H1 (cell line): ENCODE measurements around the gene DPYD. TPM values are rescaled to one million over a fixed set of nuclear protein-coding genes. Genes with fewer than 3 reads are reported as not detected.

Experiments
- CTCF ChIA-PET: fragments of 300-600 bp; sonication (Branson Sonifier 250); formaldehyde crosslinking; loops from one replicate; lab custom pipeline; 2021; ENCODE audit not compliant: partially characterized antibody; lab: Charles Lee
- POLR2A ChIA-PET: fragments of 300-600 bp; sonication (Branson Sonifier 250); formaldehyde crosslinking; loops from one replicate; lab custom pipeline; 2021; ENCODE audit warnings: inconsistent platforms; ENCODE audit not compliant: partially characterized antibody; lab: Charles Lee
- DNase-seq, 2 experiments: peaks; one replicate each; pipeline versions ENCODE4 v3.0.0 to v3.0.0-alpha.2; 2010 to 2022; ENCODE audit warnings: low spot score in 2 of 2, low read depth in 1 of 2, mixed read lengths in 1 of 2
- FAIRE-seq: peaks from 2 replicates; lab custom pipeline; 2011; peaks lifted over from hg19 to GRCh38; lab: Jason Lieb, UNC
- H2AFZ ChIP-seq: 2 replicates; pipeline ENCODE4 v1.8.1; 2012; ENCODE audit warnings: low read length, inconsistent platforms
- H2AK5ac ChIP-seq: 2 replicates; pipeline ENCODE4 v1.6.1; 2013; ENCODE audit warnings: low read depth, low read length
- H2BK120ac ChIP-seq: replicated peaks from 2 replicates; pipeline ENCODE3; 2013; ENCODE audit warnings: low read depth, low read length, inconsistent platforms
- H2BK12ac ChIP-seq: 2 replicates; pipeline ENCODE4 v1.6.1; 2013; ENCODE audit warnings: low read depth, low read length
- H2BK15ac ChIP-seq: 2 replicates; pipeline ENCODE4 v1.6.1; 2013; ENCODE audit warnings: low read length
- H2BK20ac ChIP-seq: 2 replicates; pipeline ENCODE4 v1.6.1; 2013; ENCODE audit warnings: low read length
- H2BK5ac ChIP-seq: 2 replicates; pipeline ENCODE4 v1.6.1; 2013; ENCODE audit warnings: low read depth, low read length
- H3K14ac ChIP-seq: 2 replicates; pipeline ENCODE4 v1.6.1; 2013; ENCODE audit warnings: inconsistent platforms; ENCODE audit not compliant: insufficient read length
- H3K18ac ChIP-seq: 2 replicates; pipeline ENCODE4 v1.6.1; 2013; ENCODE audit warnings: low read length; ENCODE audit errors: extremely low read depth
- H3K23ac ChIP-seq: 2 replicates; pipeline ENCODE4 v1.6.1; 2013; ENCODE audit warnings: inconsistent platforms; ENCODE audit not compliant: insufficient read length
- H3K23me2 ChIP-seq: 2 replicates; pipeline ENCODE4 v1.6.1; 2013; ENCODE audit warnings: low read depth, low read length
- H3K27ac ChIP-seq: 2 replicates; pipeline ENCODE4 v1.6.1; 2011; ENCODE audit warnings: low read depth, low read length, inconsistent platforms
- H3K27me3 ChIP-seq, 4 experiments: replicated peaks in 1 of 4; 1 replicate in 1 of 4; 2 replicates in 3 of 4; pipeline versions ENCODE4 v1.6.1 to v1.8.1; 2011 to 2013; ENCODE audit warnings: low read length in 3 of 4, mild to moderate bottlenecking in 3 of 4, inconsistent platforms in 2 of 4, mixed read lengths in 2 of 4, moderate library complexity in 1 of 4; ENCODE audit not compliant: control insufficient read depth in 3 of 4, insufficient read depth in 3 of 4; ENCODE audit errors: extremely low read depth in 1 of 4
- H3K36me3 ChIP-seq, 4 experiments: 2 replicates each; pipeline versions ENCODE4 v1.6.1 to v1.8.1; 2011 to 2013; ENCODE audit warnings: mild to moderate bottlenecking in 4 of 4, low read length in 3 of 4, moderate library complexity in 2 of 4, control low read depth in 1 of 4, inconsistent platforms in 1 of 4; ENCODE audit not compliant: insufficient read depth in 4 of 4, control insufficient read depth in 2 of 4
- H3K4ac ChIP-seq: replicated peaks from 2 replicates; pipeline ENCODE3; 2013; ENCODE audit warnings: low read length, low read depth, mixed read lengths, inconsistent platforms; ENCODE audit not compliant: insufficient read length
- H3K4me1 ChIP-seq, 4 experiments: replicated peaks in 1 of 4; 1 replicate in 1 of 4; 2 replicates in 3 of 4; pipeline versions ENCODE4 v1.6.1 to v1.8.1; 2011 to 2013; ENCODE audit warnings: low read length in 3 of 4, inconsistent platforms in 2 of 4, mixed read lengths in 1 of 4; ENCODE audit not compliant: insufficient read depth in 4 of 4, control insufficient read depth in 3 of 4
- H3K4me2 ChIP-seq, 2 experiments: 2 replicates each; pipeline versions ENCODE4 v1.6.1 to v1.8.1; 2011 to 2013; ENCODE audit warnings: low read depth in 2 of 2, low read length in 2 of 2, control low read depth in 1 of 2, inconsistent platforms in 1 of 2, mild to moderate bottlenecking in 1 of 2; ENCODE audit not compliant: insufficient read depth in 1 of 2
- H3K4me3 ChIP-seq, 4 experiments: fragments of 200-600, 300-600 bp in 1 of 4; sonication (generic), shearing (Covaris generic), sonication (Bioruptor Twin) in 1 of 4; 2 replicates each; pipeline versions ENCODE4 v1.5.1 to v1.8.1; 2011 to 2016; ENCODE audit warnings: low read length in 4 of 4, low read depth in 3 of 4, control low read depth in 2 of 4, inconsistent platforms in 2 of 4, mild to moderate bottlenecking in 2 of 4, mixed read lengths in 1 of 4, moderate library complexity in 1 of 4; ENCODE audit not compliant: insufficient read depth in 2 of 4; ENCODE audit errors: extremely low read depth in 1 of 4
- H3K56ac ChIP-seq: replicated peaks from 2 replicates; pipeline ENCODE3; 2013; ENCODE audit warnings: low read depth, mild to moderate bottlenecking, mixed read lengths, low read length, inconsistent platforms; ENCODE audit not compliant: insufficient read length
- H3K79me1 ChIP-seq: 2 replicates; pipeline ENCODE4 v1.6.1; 2013; ENCODE audit warnings: low read depth, low read length, control low read depth
- H3K79me2 ChIP-seq, 2 experiments: 2 replicates each; pipeline versions ENCODE4 v1.6.1 to v1.8.1; 2012 to 2013; ENCODE audit warnings: low read length in 2 of 2, mild to moderate bottlenecking in 2 of 2, inconsistent platforms in 1 of 2; ENCODE audit not compliant: insufficient read depth in 2 of 2, control insufficient read depth in 1 of 2
- H3K9ac ChIP-seq, 4 experiments: replicated peaks in 1 of 4; 1 replicate in 1 of 4; 2 replicates in 3 of 4; pipeline versions ENCODE4 v1.6.1 to v1.8.1; 2011 to 2013; ENCODE audit warnings: low read depth in 3 of 4, low read length in 3 of 4, control low read depth in 2 of 4, mild to moderate bottlenecking in 2 of 4, moderate library complexity in 2 of 4, inconsistent platforms in 1 of 4; ENCODE audit errors: extremely low read depth in 1 of 4
- H3K9me3 ChIP-seq, 2 experiments: 2 replicates each; pipeline versions ENCODE4 v1.6.1 to v1.8.1; 2012 to 2013; ENCODE audit warnings: mild to moderate bottlenecking in 2 of 2, moderate library complexity in 2 of 2, control low read depth in 1 of 2, inconsistent platforms in 1 of 2, low read depth in 1 of 2, low read length in 1 of 2, mixed read lengths in 1 of 2; ENCODE audit not compliant: insufficient read depth in 2 of 2
- H4K20me1 ChIP-seq, 2 experiments: replicated peaks in 1 of 2; 2 replicates each; pipeline versions ENCODE3 to v1.8.1; 2011 to 2013; ENCODE audit warnings: inconsistent platforms in 2 of 2, low read length in 2 of 2, mild to moderate bottlenecking in 1 of 2; ENCODE audit not compliant: insufficient read depth in 2 of 2, control insufficient read depth in 1 of 2
- H4K5ac ChIP-seq: 2 replicates; pipeline ENCODE4 v1.6.1; 2013; ENCODE audit warnings: low read length, low read depth, mixed read lengths, inconsistent platforms; ENCODE audit not compliant: insufficient read length
- H4K8ac ChIP-seq: 2 replicates; pipeline ENCODE4 v1.8.0; 2013; ENCODE audit warnings: mild to moderate bottlenecking, moderate library complexity, low read length, inconsistent platforms; ENCODE audit not compliant: insufficient read depth; ENCODE audit errors: extremely low read depth
- H4K91ac ChIP-seq: replicated peaks from 2 replicates; pipeline ENCODE3; 2013; ENCODE audit warnings: low read length, mixed read lengths, inconsistent platforms; ENCODE audit not compliant: insufficient read length
- KDM5A ChIP-seq: fragments of 200-600 bp; IDR thresholded peaks from 2 replicates; pipeline ENCODE4 v1.7.1; 2012; ENCODE audit warnings: mild to moderate bottlenecking, low read length, inconsistent platforms, mixed read lengths
- RBBP5 ChIP-seq: IDR thresholded peaks from 2 replicates; pipeline ENCODE4 v1.7.1; 2012; ENCODE audit warnings: low read depth, mild to moderate bottlenecking, inconsistent platforms, low read length, moderate library complexity, borderline replicate concordance
- SP1 ChIP-seq: IDR thresholded peaks from 2 replicates; pipeline ENCODE4 v1.6.1; 2011; ENCODE audit warnings: low read depth, low read length
- TAF1 ChIP-seq: IDR thresholded peaks from 2 replicates; pipeline ENCODE4 v1.6.1; 2011; ENCODE audit warnings: mild to moderate bottlenecking, low read depth, low read length
- polyA plus RNA-seq, 7 experiments: library from polyadenylated mRNA; depleted of rRNA in 3 of 7; stranded (reverse) in 5 of 7; unstranded in 2 of 7; fragments of >200 nt in 5 of 7; fragments of 200-250 nt in 2 of 7; gene quantifications; 1 replicate in 5 of 7; 2 replicates in 1 of 7; 4 replicates in 1 of 7; pipeline versions ENCODE4 v1.2.1 to v1.2.3, GENCODE V29; 2011 to 2013; ENCODE audit warnings: missing spikeins in 2 of 7, mixed read lengths in 2 of 7
- total RNA-seq: library from RNA; stranded (reverse); fragmentation: NEBNext Ultra II Directional; extraction: Animal tissue kit (Norgen Biotek cat#: 25700); gene quantifications from 2 replicates; pipeline ENCODE4 v1.2.1, GENCODE V29; 2021
- TF ChIP-seq, protein P1 (sequence below): IDR thresholded peaks from 2 replicates; pipeline ENCODE4 v1.6.1; 2012; ENCODE audit warnings: inconsistent platforms

The DPYD gene
- total and polyA plus RNA-seq, 2 of the 8 experiments (the other 6 are each of a cell fraction or from before 2014, with no cell fraction given): 0.29 to 0.73 TPM

DNA sequence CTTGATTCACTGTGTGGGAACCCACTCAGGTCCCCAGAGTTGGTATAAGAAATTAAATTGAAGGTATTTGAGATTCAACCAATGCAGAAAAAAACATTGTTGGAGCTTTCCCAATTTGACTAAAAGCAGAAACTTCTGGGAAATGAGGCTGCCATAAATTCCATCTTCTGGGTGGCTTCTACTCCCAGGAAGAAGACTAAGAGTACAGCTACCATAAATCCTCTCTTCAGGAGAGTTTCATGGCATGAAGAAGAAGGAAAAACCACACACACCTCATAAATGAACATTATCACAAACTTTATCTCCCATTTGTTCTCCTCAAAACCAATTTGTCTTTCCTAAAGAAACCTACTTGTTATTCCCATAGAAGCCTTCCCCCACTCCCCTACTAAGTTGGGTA, 283.9 kb downstream of the DPYD start:
- H3K4me2 ChIP-seq: no peak overlapping the region
- no peak overlapping the region for H4K91ac ChIP-seq
- H3K27me3 ChIP-seq: no peaks in the 10 kb centered on the region
- H3K4ac ChIP-seq: no peak overlapping the region
- H3K27ac ChIP-seq: no peak overlapping the region
- H3K4me3 ChIP-seq: no peak overlapping the region
- H2AFZ ChIP-seq: no peak overlapping the region
- H2BK12ac ChIP-seq: no peak overlapping the region
- no peak overlapping the region for H3K9ac ChIP-seq
- no peak overlapping the region for H2BK5ac ChIP-seq
- no peak for FAIRE-seq
- H4K20me1 ChIP-seq: no peaks in the 10 kb centered on the region
- H2BK15ac ChIP-seq: no peak overlapping the region
- no peaks in the 10 kb centered on the region for H3K9me3 ChIP-seq
- H3K23me2 ChIP-seq: no peaks in the 10 kb centered on the region
- no peaks in the 10 kb centered on the region for H3K79me2 ChIP-seq
- H3K79me1 ChIP-seq: no peaks in the 10 kb centered on the region
- no peak for DNase-seq
- POLR2A ChIA-PET: no interaction called here
- TF ChIP-seq SP1: no peak
- TF ChIP-seq KDM5A: no peak
- TF ChIP-seq TAF1: no peak
- no peak for TF ChIP-seq RBBP5
- TF ChIP-seq, protein P1, sequence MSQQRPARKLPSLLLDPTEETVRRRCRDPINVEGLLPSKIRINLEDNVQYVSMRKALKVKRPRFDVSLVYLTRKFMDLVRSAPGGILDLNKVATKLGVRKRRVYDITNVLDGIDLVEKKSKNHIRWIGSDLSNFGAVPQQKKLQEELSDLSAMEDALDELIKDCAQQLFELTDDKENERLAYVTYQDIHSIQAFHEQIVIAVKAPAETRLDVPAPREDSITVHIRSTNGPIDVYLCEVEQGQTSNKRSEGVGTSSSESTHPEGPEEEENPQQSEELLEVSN: no peak
- TF ChIP-seq, all 59 proteins: peak for 0
- no peaks in the 10 kb centered on the region for H3K4me1 ChIP-seq
- no peak overlapping the region for H3K23ac ChIP-seq
- H2AK5ac ChIP-seq: no peak overlapping the region
- no peak overlapping the region for H2BK20ac ChIP-seq
- H3K36me3 ChIP-seq: no peaks in the 10 kb centered on the region
- no peak overlapping the region for H3K18ac ChIP-seq
- H3K56ac ChIP-seq: no peak overlapping the region
- no peak overlapping the region for H2BK120ac ChIP-seq
- CTCF ChIA-PET: interaction anchor here (1.1 kb wide), 1 partner anchor 33 kb away, joined by 3 read pairs; no protein-coding TSS in a partner anchor
- no peak overlapping the region for H4K8ac ChIP-seq
- H3K14ac ChIP-seq: no peak overlapping the region
- H4K5ac ChIP-seq: no peak overlapping the region
